ENCODE data around the gene MRPL33. TPM values are rescaled to one million over a fixed set of nuclear protein-coding genes. Genes with fewer than 3 reads are reported as not detected.

Gene MRPL33
- total and polyA plus RNA-seq, 4 donors = 59.9 to 174 (median 123) TPM

- TF ChIP-seq CTCF (IDR thresholded peaks at IDR 0.05; ENCODE audit: control extremely low read depth, extremely low read depth) = no peak
- 2 to 4% methylated on average over 51 of the region's 51 CpGs for WGBS, 2 donors
- Histone ChIP-seq H3K27ac (ENCODE audit: low read depth in 1 of 2, low read length in 1 of 2) (peak overlapping the region; percentile 90 to 94), H3K27me3 (ENCODE audit: control insufficient read depth in 3 of 3, insufficient read depth in 3 of 3, low read length in 2 of 3) (no peaks in the 10 kb centered on the region), H3K4me3 (peak overlapping the region; percentile 43), H3K9ac (ENCODE audit: insufficient read depth in 1 of 2, low read length in 2 of 2) (peak overlapping the region; percentile 42 to 63), H3K9me3 (ENCODE audit: control insufficient read depth in 4 of 4, insufficient read depth in 3 of 4, low read length in 3 of 4) (no peaks in the 10 kb centered on the region), H3K36me3 (ENCODE audit: control insufficient read depth in 4 of 4, insufficient read depth in 4 of 4, low read length in 4 of 4) (no peaks in the 10 kb centered on the region), H3K4me1 (ENCODE audit: control insufficient read depth in 5 of 5, insufficient read depth in 5 of 5, low read length in 5 of 5) (peaks cover 0 to 27% (median 11%) of the 10 kb centered on the region in 5 donors)
- ATAC-seq (ENCODE audit: insufficient read depth, low FRiP score) (peak; percentile 89), DNase-seq (peak; percentile 80 to 89 (median 85))
Measured at GRCh38 chr2:27735263-27735904, 36.1 kb upstream of the MRPL33 start.

- H3K27ac ChIP-seq (ENCODE audit: low read depth in 1 of 2, low read length in 1 of 2) = peak overlapping the region; percentile 90 to 94
- H3K4me1 ChIP-seq (ENCODE audit: control insufficient read depth in 5 of 5, insufficient read depth in 5 of 5, low read length in 5 of 5) = peaks cover 0 to 23% (median 11%) of the 10 kb centered on the region in 5 donors
- no peak for TF ChIP-seq CTCF (IDR thresholded peaks at IDR 0.05; ENCODE audit: control extremely low read depth, extremely low read depth)
- no peak overlapping the region for H3K9ac ChIP-seq (ENCODE audit: insufficient read depth in 1 of 2, low read length in 2 of 2)
- no peaks in the 10 kb centered on the region for H3K9me3 ChIP-seq (ENCODE audit: control insufficient read depth in 4 of 4, insufficient read depth in 3 of 4, low read length in 3 of 4)
- no peak for ATAC-seq (ENCODE audit: insufficient read depth, low FRiP score)
- H3K36me3 ChIP-seq (ENCODE audit: control insufficient read depth in 4 of 4, insufficient read depth in 4 of 4, low read length in 4 of 4) = no peaks in the 10 kb centered on the region
- WGBS, 2 donors = 86 to 92% methylated on average over 10 of the region's 10 CpGs
- DNase-seq = no peak
- H3K4me3 ChIP-seq = no peak overlapping the region
- no peaks in the 10 kb centered on the region for H3K27me3 ChIP-seq (ENCODE audit: control insufficient read depth in 3 of 3, insufficient read depth in 3 of 3, low read length in 2 of 3)
Measured at GRCh38 chr2:27736031-27736889, 35.3 kb upstream of the MRPL33 start.

GRCh38 chr2:27736890-27737204, 34.7 kb upstream of the MRPL33 start:
- peak overlapping the region; percentile 29 to 94 for H3K27ac ChIP-seq (ENCODE audit: low read depth in 1 of 2, low read length in 1 of 2)
- no peaks in the 10 kb centered on the region for H3K27me3 ChIP-seq (ENCODE audit: control insufficient read depth in 3 of 3, insufficient read depth in 3 of 3, low read length in 2 of 3)
- no peaks in the 10 kb centered on the region for H3K36me3 ChIP-seq (ENCODE audit: control insufficient read depth in 4 of 4, insufficient read depth in 4 of 4, low read length in 4 of 4)
- H3K4me3 ChIP-seq = no peak overlapping the region
- 98 to 100% methylated on average over 6 of the region's 6 CpGs for WGBS, 2 donors
- no peaks in the 10 kb centered on the region for H3K9me3 ChIP-seq (ENCODE audit: control insufficient read depth in 4 of 4, insufficient read depth in 3 of 4, low read length in 3 of 4)
- no peak for ATAC-seq (ENCODE audit: insufficient read depth, low FRiP score)
- no peak for TF ChIP-seq CTCF (IDR thresholded peaks at IDR 0.05; ENCODE audit: control extremely low read depth, extremely low read depth)
- H3K4me1 ChIP-seq (ENCODE audit: control insufficient read depth in 5 of 5, insufficient read depth in 5 of 5, low read length in 5 of 5) = peaks cover 0 to 23% (median 11%) of the 10 kb centered on the region in 5 donors
- no peak overlapping the region for H3K9ac ChIP-seq (ENCODE audit: insufficient read depth in 1 of 2, low read length in 2 of 2)
- DNase-seq = no peak
